Nephron (organoid): ENCODE measurements around the gene KDM4B.

Experiments used
- H3K27ac Mint-ChIP-seq, 3 experiments: 2 replicates each; pipeline ENCODE4 v1.8.0; 2020; ENCODE audit warnings: mixed read lengths in 3 of 3, mild to moderate bottlenecking in 2 of 3, moderate library complexity in 1 of 3
- H3K27me3 Mint-ChIP-seq: 2 replicates; pipeline ENCODE4 v1.8.0; 2021; ENCODE audit warnings: low read depth, mild to moderate bottlenecking, moderate library complexity, mixed read lengths
- H3K36me3 Mint-ChIP-seq: 2 replicates; pipeline ENCODE4 v1.8.0; 2020; ENCODE audit warnings: low read depth, mixed read lengths
- H3K4me1 Mint-ChIP-seq: 2 replicates; pipeline ENCODE4 v1.8.0; 2020; ENCODE audit warnings: mixed read lengths
- H3K4me3 Mint-ChIP-seq, 3 experiments: 2 replicates each; pipeline ENCODE4 v1.8.0; 2020; ENCODE audit warnings: mild to moderate bottlenecking in 3 of 3, mixed read lengths in 3 of 3, moderate library complexity in 2 of 3
- H3K9me3 Mint-ChIP-seq: 2 replicates; pipeline ENCODE4 v1.8.0; 2020; ENCODE audit warnings: mixed read lengths
- TF ChIP-seq, protein P1 (sequence below), 3 experiments: fragments of 200-600 bp; sonication (generic); IDR thresholded peaks; one replicate each; pipeline ENCODE4 v1.5.0; 2021; ENCODE audit warnings: antibody characterized with exemption in 3 of 3; ENCODE audit not compliant: unreplicated experiment in 3 of 3

KDM4B gene

GRCh38 chr19:5006821-5007220 lies 37.9 kb downstream of the KDM4B start:
- Mint-ChIP-seq H3K9me3 (peaks cover 7% of the 10 kb centered on the region), H3K4me1 (peaks cover 5% of the 10 kb centered on the region), H3K4me3 (no peak overlapping the region), H3K27me3 (peaks cover 4% of the 10 kb centered on the region), H3K27ac (no peak overlapping the region), H3K36me3 (peaks cover 32% of the 10 kb centered on the region)
- TF ChIP-seq, protein P1, sequence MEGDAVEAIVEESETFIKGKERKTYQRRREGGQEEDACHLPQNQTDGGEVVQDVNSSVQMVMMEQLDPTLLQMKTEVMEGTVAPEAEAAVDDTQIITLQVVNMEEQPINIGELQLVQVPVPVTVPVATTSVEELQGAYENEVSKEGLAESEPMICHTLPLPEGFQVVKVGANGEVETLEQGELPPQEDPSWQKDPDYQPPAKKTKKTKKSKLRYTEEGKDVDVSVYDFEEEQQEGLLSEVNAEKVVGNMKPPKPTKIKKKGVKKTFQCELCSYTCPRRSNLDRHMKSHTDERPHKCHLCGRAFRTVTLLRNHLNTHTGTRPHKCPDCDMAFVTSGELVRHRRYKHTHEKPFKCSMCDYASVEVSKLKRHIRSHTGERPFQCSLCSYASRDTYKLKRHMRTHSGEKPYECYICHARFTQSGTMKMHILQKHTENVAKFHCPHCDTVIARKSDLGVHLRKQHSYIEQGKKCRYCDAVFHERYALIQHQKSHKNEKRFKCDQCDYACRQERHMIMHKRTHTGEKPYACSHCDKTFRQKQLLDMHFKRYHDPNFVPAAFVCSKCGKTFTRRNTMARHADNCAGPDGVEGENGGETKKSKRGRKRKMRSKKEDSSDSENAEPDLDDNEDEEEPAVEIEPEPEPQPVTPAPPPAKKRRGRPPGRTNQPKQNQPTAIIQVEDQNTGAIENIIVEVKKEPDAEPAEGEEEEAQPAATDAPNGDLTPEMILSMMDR (IDR thresholded peaks at IDR 0.05; ENCODE audit: unreplicated experiment in 3 of 3) = no peak

DNA sequence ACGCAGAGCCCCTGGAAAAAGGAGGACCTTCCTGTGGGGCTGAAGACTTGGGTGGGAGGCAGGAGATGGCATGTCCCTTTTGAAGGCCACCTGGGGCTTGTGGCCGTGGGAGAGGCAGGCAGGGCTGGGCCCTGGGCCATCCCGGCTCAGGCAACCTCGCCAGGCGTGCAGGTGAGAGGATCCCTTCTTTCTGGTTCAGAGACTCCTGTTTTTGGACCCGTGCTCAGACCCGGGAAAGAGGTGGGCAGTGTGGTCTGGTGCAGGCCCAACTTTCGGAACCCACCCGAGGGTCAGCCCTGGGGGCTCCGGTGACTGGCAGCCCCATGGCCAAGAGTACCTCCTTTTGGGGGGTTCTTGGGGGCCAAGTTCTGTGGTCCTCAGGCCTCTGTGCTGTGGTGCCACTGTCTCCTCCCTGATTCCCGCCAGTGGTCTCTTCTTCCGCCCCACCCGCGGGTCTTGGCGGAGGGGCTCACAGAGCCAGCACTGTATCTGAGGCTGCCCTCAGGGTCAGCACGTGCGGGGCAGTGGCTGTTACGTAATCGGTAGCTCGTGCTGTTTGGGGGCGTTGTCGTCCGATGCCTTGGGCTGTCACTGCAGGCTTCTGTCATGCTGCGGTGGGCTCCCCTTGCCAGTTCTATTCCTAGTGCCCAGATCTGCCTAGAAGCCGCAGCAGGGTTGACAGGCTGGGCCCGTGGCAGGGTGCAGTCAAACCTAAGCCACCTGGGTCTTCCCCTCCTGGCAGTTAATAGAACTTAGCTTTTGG lies 42.7 kb downstream of the KDM4B start:
- Mint-ChIP-seq H3K27ac (no peak overlapping the region), H3K36me3 (peaks cover 20% of the 10 kb centered on the region), H3K4me1 (peaks cover 5% of the 10 kb centered on the region), H3K4me3 (no peak overlapping the region), H3K9me3 (peaks cover 7% of the 10 kb centered on the region), H3K27me3 (peaks cover 4% of the 10 kb centered on the region)
- TF ChIP-seq, protein P1 (IDR thresholded peaks at IDR 0.05; ENCODE audit: unreplicated experiment in 3 of 3) = no peak

DNA sequence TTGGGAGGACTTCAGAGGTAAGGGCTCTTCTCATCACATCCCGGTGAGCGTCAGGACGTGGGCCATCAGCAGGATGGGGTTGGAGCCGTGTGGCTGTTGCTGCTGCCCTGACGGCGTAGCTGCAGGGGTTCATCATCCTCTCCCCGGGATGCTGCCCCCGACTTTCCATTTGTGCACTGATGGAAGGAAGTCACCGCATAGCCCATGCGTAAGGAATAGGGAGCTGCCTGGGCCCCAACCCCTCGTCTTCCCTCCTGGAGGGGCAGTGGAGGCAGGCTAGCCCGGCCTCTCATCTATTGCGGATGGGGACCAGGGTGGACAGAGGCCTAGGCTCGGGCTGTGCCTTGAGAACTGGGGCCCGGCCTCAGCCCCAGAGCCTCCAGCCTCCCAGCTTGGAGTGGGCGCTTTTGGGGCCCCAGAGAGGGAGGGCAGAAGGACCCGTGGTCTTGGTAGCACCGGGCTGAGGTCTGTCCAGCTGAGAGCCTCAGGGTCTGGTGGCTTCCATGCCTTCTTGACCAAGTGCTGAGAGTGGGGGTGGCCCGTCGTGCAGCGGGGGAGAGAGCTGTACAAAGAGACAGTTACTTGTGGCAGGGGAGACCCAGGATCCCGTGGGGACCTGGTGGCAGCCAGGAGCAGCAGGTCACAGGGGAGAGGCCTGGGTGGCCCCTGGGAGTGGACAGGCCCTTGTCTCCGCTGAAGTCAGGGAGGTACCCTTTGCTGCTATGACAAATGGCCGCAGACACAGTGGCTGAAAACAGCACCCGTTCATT lies 44.0 kb downstream of the KDM4B start:
- no peak overlapping the region for H3K27ac Mint-ChIP-seq
- peaks cover 16% of the 10 kb centered on the region for H3K36me3 Mint-ChIP-seq
- TF ChIP-seq, protein P1 (IDR thresholded peaks at IDR 0.05; ENCODE audit: unreplicated experiment in 3 of 3) = no peak
- H3K27me3 Mint-ChIP-seq = peaks cover 4% of the 10 kb centered on the region
- H3K4me3 Mint-ChIP-seq = no peak overlapping the region
- H3K9me3 Mint-ChIP-seq = peaks cover 3% of the 10 kb centered on the region
- no peaks in the 10 kb centered on the region for H3K4me1 Mint-ChIP-seq

GRCh38 chr19:5013761-5014160 lies 44.8 kb downstream of the KDM4B start:
- TF ChIP-seq, protein P1 (IDR thresholded peaks at IDR 0.05; ENCODE audit: unreplicated experiment in 3 of 3) = no peak
- H3K36me3 Mint-ChIP-seq = peaks cover 11% of the 10 kb centered on the region
- H3K4me1 Mint-ChIP-seq = no peaks in the 10 kb centered on the region
- no peak overlapping the region for H3K4me3 Mint-ChIP-seq
- H3K9me3 Mint-ChIP-seq = no peaks in the 10 kb centered on the region
- peaks cover 4% of the 10 kb centered on the region for H3K27me3 Mint-ChIP-seq
- H3K27ac Mint-ChIP-seq = peak overlapping the region in 1 of 3 experiments; percentile 28

GRCh38 chr19:5014941-5015340 lies 46.0 kb downstream of the KDM4B start:
- H3K36me3 Mint-ChIP-seq = peaks cover 11% of the 10 kb centered on the region
- H3K9me3 Mint-ChIP-seq = no peaks in the 10 kb centered on the region
- TF ChIP-seq, protein P1 (IDR thresholded peaks at IDR 0.05; ENCODE audit: unreplicated experiment in 3 of 3) = no peak

More at GRCh38 chr19:5014941-5015340, 46.0 kb downstream of the KDM4B start:
- Mint-ChIP-seq H3K27ac (no peak overlapping the region), H3K4me1 (no peaks in the 10 kb centered on the region), H3K27me3 (no peaks in the 10 kb centered on the region), H3K4me3 (no peak overlapping the region)
